Liver (tissue), 9 donors: ENCODE measurements around the gene FAM181A. TPM values are rescaled to one million over a fixed set of nuclear protein-coding genes. Genes with fewer than 3 reads are reported as not detected.

Experiments used
- DNase-seq: peaks from one replicate; pipeline ENCODE4 v3.0.0-alpha.2; 2017; ENCODE audit warnings: low spot score
- H3K27ac ChIP-seq, 2 donors: one replicate each; pipeline ENCODE4 v1.7.0; 2013; ENCODE audit warnings: inconsistent platforms in 2 of 2, low read length in 2 of 2, control low read depth in 1 of 2, low read depth in 1 of 2, mild to moderate bottlenecking in 1 of 2
- H3K27me3 ChIP-seq, 4 donors: one replicate each; pipeline versions ENCODE4 v1.6.1 to v1.7.0; 2013; ENCODE audit warnings: low read length in 3 of 4, inconsistent platforms in 1 of 4, mild to moderate bottlenecking in 1 of 4, moderate library complexity in 1 of 4; ENCODE audit not compliant: control insufficient read depth in 4 of 4, insufficient read depth in 4 of 4
- H3K36me3 ChIP-seq, 4 donors: one replicate each; pipeline versions ENCODE4 v1.6.1 to v1.7.0; 2013; ENCODE audit warnings: low read length in 3 of 4, mild to moderate bottlenecking in 3 of 4, low read depth in 1 of 4, moderate library complexity in 1 of 4; ENCODE audit not compliant: control insufficient read depth in 4 of 4, insufficient read depth in 3 of 4
- H3K4me1 ChIP-seq, 4 donors: one replicate each; pipeline versions ENCODE4 v1.6.1 to v1.7.0; 2013; ENCODE audit warnings: low read length in 3 of 4, mild to moderate bottlenecking in 3 of 4, moderate library complexity in 1 of 4; ENCODE audit not compliant: control insufficient read depth in 4 of 4, insufficient read depth in 4 of 4
- H3K4me3 ChIP-seq, 3 donors: one replicate each; pipeline versions ENCODE4 v1.6.1 to v1.7.0; 2013; ENCODE audit warnings: low read length in 3 of 3, control low read depth in 1 of 3, low read depth in 1 of 3, mild to moderate bottlenecking in 1 of 3
- H3K9ac ChIP-seq, 2 donors: one replicate each; pipeline ENCODE4 v1.7.0; 2013; ENCODE audit warnings: low read length in 2 of 2, mild to moderate bottlenecking in 2 of 2, moderate library complexity in 2 of 2, control low read depth in 1 of 2, low read depth in 1 of 2
- H3K9me3 ChIP-seq, 4 donors: one replicate each; pipeline versions ENCODE4 v1.6.1 to v1.7.0; 2013; ENCODE audit warnings: low read length in 3 of 4; ENCODE audit not compliant: control insufficient read depth in 4 of 4
- ATF3 ChIP-seq: IDR thresholded peaks from 2 replicates; pipeline ENCODE4 v1.6.1; 2016; ENCODE audit warnings: antibody characterized with exemption
- CTCF ChIP-seq: fragments of 150-350 bp; IDR thresholded peaks from 2 replicates; pipeline ENCODE4 v1.5.1; 2017; ENCODE audit warnings: improper control_type of control experiment, low read depth, low read length; ENCODE audit not compliant: missing input control
- FOXA2 ChIP-seq: IDR thresholded peaks from 2 replicates; pipeline ENCODE4 v1.6.1; 2016; ENCODE audit warnings: antibody characterized with exemption
- GABPA ChIP-seq, 2 donors: IDR thresholded peaks in 1 of 2; conservative IDR thresholded peaks in 1 of 2; 2 replicates each; pipeline ENCODE4 v1.6.1; 2016; ENCODE audit warnings: antibody characterized with exemption in 2 of 2, mild to moderate bottlenecking in 1 of 2, moderate library complexity in 1 of 2
- HNF4G ChIP-seq: IDR thresholded peaks from 2 replicates; pipeline ENCODE4 v1.6.1; 2016; ENCODE audit warnings: antibody characterized with exemption
- JUND ChIP-seq, 2 donors: IDR thresholded peaks; 2 replicates each; pipeline ENCODE4 v1.6.1; 2016; ENCODE audit warnings: antibody characterized with exemption in 2 of 2
- NR2F2 ChIP-seq: IDR thresholded peaks from 2 replicates; pipeline ENCODE4 v1.6.1; 2016; ENCODE audit warnings: antibody characterized with exemption
- RAD21 ChIP-seq, 2 donors: IDR thresholded peaks; 2 replicates each; pipeline ENCODE4 v1.6.1; 2016; ENCODE audit warnings: antibody characterized with exemption in 2 of 2, mild to moderate bottlenecking in 2 of 2
- RXRA ChIP-seq, 2 donors: IDR thresholded peaks; 2 replicates each; pipeline ENCODE4 v1.6.1; 2017 to 2018; ENCODE audit warnings: antibody characterized with exemption in 2 of 2, mild to moderate bottlenecking in 1 of 2
- SP1 ChIP-seq: IDR thresholded peaks from 2 replicates; pipeline ENCODE4 v1.6.1; 2018; ENCODE audit warnings: antibody characterized with exemption, mild to moderate bottlenecking
- TAF1 ChIP-seq: conservative IDR thresholded peaks from 2 replicates; pipeline ENCODE4 v1.6.1; 2016; ENCODE audit warnings: antibody characterized with exemption, mild to moderate bottlenecking
- YY1 ChIP-seq: IDR thresholded peaks from 2 replicates; pipeline ENCODE4 v1.6.1; 2016; ENCODE audit warnings: antibody characterized with exemption, mild to moderate bottlenecking
- ZBTB33 ChIP-seq: IDR thresholded peaks from 2 replicates; pipeline ENCODE4 v1.6.1; 2016; ENCODE audit warnings: antibody characterized with exemption
- WGBS: extraction: QIAGEN DNeasy Blood & Tissue Kit; methylation state at CpG from one replicate; pipeline ENCODE4 v1.1.7; 2013; 5-methylcytosine and 5-hydroxymethylcytosine counted together
- polyA plus RNA-seq, 2 donors: library from polyadenylated mRNA; stranded (reverse) in 1 of 2; unstranded in 1 of 2; fragments of 200-250 nt in 1 of 2; fragments of >200 nt in 1 of 2; fragmentation: Nextera tagmentation in 1 of 2; extraction: Ambion mirVana in 1 of 2; gene quantifications; one replicate each; pipeline versions ENCODE4 v1.2.1 to v1.2.3, GENCODE V29; 2013 to 2015
- total RNA-seq, 2 donors: library from RNA; depleted of rRNA; stranded (reverse); fragments of >200 nt; gene quantifications; one replicate each; pipeline ENCODE4 v1.2.3, GENCODE V29; 2014
- donor health status: healthy.
- donor health status: healthy.
- donor health status: healthy.
- donor health status: healthy.
- donor health status: healthy.

FAM181A gene
- total and polyA plus RNA-seq, 4 donors, result not detected

- TF ChIP-seq SP1, result no peak
- TF ChIP-seq RXRA (IDR thresholded peaks at IDR 0.05), result no peak
- no peak for TF ChIP-seq NR2F2
- no peak for TF ChIP-seq RAD21 (IDR thresholded peaks at IDR 0.05)
- TF ChIP-seq ATF3, result no peak
- no peak for TF ChIP-seq FOXA2
- no peak for TF ChIP-seq YY1
- TF ChIP-seq TAF1, result no peak
- TF ChIP-seq GABPA (IDR thresholded peaks at IDR 0.05 in 1 of 2, conservative IDR thresholded peaks at IDR 0.05 in 1 of 2), result no peak
- H3K9me3 ChIP-seq, result peaks cover 0 to 3% (median under 1%) of the 10 kb centered on the region in 4 donors
- H3K4me1 ChIP-seq, result no peaks in the 10 kb centered on the region
- no peak overlapping the region for H3K4me3 ChIP-seq
- no peak for DNase-seq
- no peak overlapping the region for H3K27ac ChIP-seq
- H3K9ac ChIP-seq, result no peak overlapping the region
- 41% methylated on average over 2 of the region's 2 CpGs for WGBS
- no peaks in the 10 kb centered on the region for H3K27me3 ChIP-seq
- H3K36me3 ChIP-seq, result no peaks in the 10 kb centered on the region
Measured at GRCh38 chr14:93915800-93916199, 11.3 kb upstream of the FAM181A start.

GRCh38 chr14:93916498-93916897, 10.6 kb upstream of the FAM181A start:
- Histone ChIP-seq H3K9me3 (peaks cover 0 to 3% (median under 1%) of the 10 kb centered on the region in 4 donors), H3K4me1 (no peaks in the 10 kb centered on the region), H3K4me3 (no peak overlapping the region), H3K27me3 (no peaks in the 10 kb centered on the region), H3K36me3 (no peaks in the 10 kb centered on the region), H3K9ac (no peak overlapping the region), H3K27ac (no peak overlapping the region)
- no peak for DNase-seq
- TF ChIP-seq CTCF, result no peak
- TF ChIP-seq ATF3, result no peak
- TF ChIP-seq RAD21 (IDR thresholded peaks at IDR 0.05), result no peak
- no peak for TF ChIP-seq NR2F2
- TF ChIP-seq ZBTB33, result no peak
- TF ChIP-seq HNF4G, result no peak
- no peak for TF ChIP-seq SP1
- 63% methylated on average over 3 of the region's 3 CpGs for WGBS

- H3K27ac ChIP-seq, result no peak overlapping the region
- 85% methylated on average over 7 of the region's 7 CpGs for WGBS
- H3K4me3 ChIP-seq, result no peak overlapping the region
Measured at GRCh38 chr14:93917141-93917540, 10.0 kb upstream of the FAM181A start.

More at GRCh38 chr14:93917141-93917540, 10.0 kb upstream of the FAM181A start:
- H3K9me3 ChIP-seq, result peaks cover 0 to 3% (median under 1%) of the 10 kb centered on the region in 4 donors
- H3K36me3 ChIP-seq, result no peaks in the 10 kb centered on the region
- H3K4me1 ChIP-seq, result no peaks in the 10 kb centered on the region
- DNase-seq, result no peak
- no peaks in the 10 kb centered on the region for H3K27me3 ChIP-seq
- TF ChIP-seq RXRA (IDR thresholded peaks at IDR 0.05) (no peak), CTCF (no peak), FOXA2 (no peak), JUND (IDR thresholded peaks at IDR 0.05) (no peak)
- H3K9ac ChIP-seq, result no peak overlapping the region
